T1000 (cell line): ENCODE results near the gene ISY1.
A peak's percentile ranks its signal among the peaks of the same experiment; 100 is the strongest.
"Not testable (repeated sequence)": the region's sequence is repeated elsewhere in the genome, so short reads cannot be mapped to it uniquely, and the experiment has no call there.

Experiments used
- DNase-seq: peaks from one replicate; lab custom pipeline; 2025; ENCODE audit warnings: mixed read lengths; lab: John Stamatoyannopoulos, UW

The ISY1 gene

GRCh38 chr3:129160891-129161859 is at the start of gene ISY1:
TSS of gene ISY1 (minus strand) at chr3:129161063. CDS start at chr3:129160975, 88 bp downstream.
- DNase-seq = peak; percentile 82

GRCh38 chr3:129207479-129207878 is 46.6 kb upstream of the ISY1 start:
- DNase-seq = no peak

- no peak for DNase-seq
Observed at GRCh38 chr3:129205109-129205832, 44.4 kb upstream of the ISY1 start.

GRCh38 chr3:129204473-129204872 is 43.6 kb upstream of the ISY1 start:
- no peak for DNase-seq

GRCh38 chr3:129199366-129199765 is 38.5 kb upstream of the ISY1 start:
- DNase-seq = no peak

- no peak for DNase-seq
Observed at GRCh38 chr3:129197321-129197720, 36.5 kb upstream of the ISY1 start.

- no peak for DNase-seq
Observed at GRCh38 chr3:129196601-129197000, 35.7 kb upstream of the ISY1 start.

GRCh38 chr3:129195731-129196256 is 34.9 kb upstream of the ISY1 start:
- DNase-seq = peak; percentile 67

GRCh38 chr3:129189793-129190192 is 28.9 kb upstream of the ISY1 start:
- DNase-seq = not testable (repeated sequence)

- DNase-seq = no peak
Observed at GRCh38 chr3:129187857-129188256, 27.0 kb upstream of the ISY1 start.

- no peak for DNase-seq
Observed at GRCh38 chr3:129185783-129186182, 24.9 kb upstream of the ISY1 start.

GRCh38 chr3:129184784-129185542 is 24.1 kb upstream of the ISY1 start:
- DNase-seq = not testable (repeated sequence)

GRCh38 chr3:129184396-129184657 is 23.5 kb upstream of the ISY1 start:
- DNase-seq = no peak

GRCh38 chr3:129183569-129184395 is 22.9 kb upstream of the ISY1 start, which contains the start of gene CNBP:
TSS of gene CNBP (minus strand) at chr3:129183896. CDS start at chr3:129171757, 12,139 bp downstream.
- DNase-seq = peak; percentile 80

GRCh38 chr3:129182390-129183185 is 21.7 kb upstream of the ISY1 start:
- DNase-seq = no peak

GRCh38 chr3:129181819-129182218 is 21.0 kb upstream of the ISY1 start:
- no peak for DNase-seq

- DNase-seq = no peak
Observed at GRCh38 chr3:129180461-129180860, 19.6 kb upstream of the ISY1 start.

GRCh38 chr3:129176051-129176450 is 15.2 kb upstream of the ISY1 start:
- no peak for DNase-seq

GRCh38 chr3:129173725-129174124 is 12.9 kb upstream of the ISY1 start:
- DNase-seq = no peak

GRCh38 chr3:129173206-129173605 is 12.3 kb upstream of the ISY1 start:
- no peak for DNase-seq
